K562 (cell line): Measurements from ENCODE around the gene MYH15. TPM values are rescaled to one million over a fixed set of nuclear protein-coding genes. Genes with fewer than 3 reads are reported as not detected.

Experiments used
- ATAC-seq: fragments of 200-7000 bp; cut with Tn5 transposase; 3 replicates; pipeline ENCODE4 v1.9.1; 2020; ENCODE audit warnings: moderate library complexity
- BruUV-seq: library from RNA; stranded (reverse); fragments of 400-500 nt; replicated peaks from 2 replicates; lab custom pipeline; 2021; lab: Mats Ljungman, UMichigan
- CTCF ChIA-PET: fragments of 300-600 bp; formaldehyde crosslinking; extraction: SDS; loops from one replicate; lab custom pipeline; 2021; ENCODE audit warnings: low intra/inter-chr PET ratio; lab: Yijun Ruan, JAX
- POLR2A ChIA-PET: fragments of 300-600, 350-650 bp; sonication (Branson Sonifier 250); formaldehyde crosslinking; extraction: SDS; loops from one replicate; lab custom pipeline; 2021; ENCODE audit warnings: antibody characterized with exemption, inconsistent platforms; lab: Yijun Ruan, JAX
- DNase-seq, 4 experiments: peaks; one replicate each; pipeline versions ENCODE4 v3.0.0 to v3.0.0-alpha.2; 2011 to 2018; ENCODE audit warnings: low spot score in 3 of 4, mixed read lengths in 3 of 4; ENCODE audit errors: extremely low read depth in 1 of 4
- FAIRE-seq: peaks from 2 replicates; lab custom pipeline; 2011; peaks lifted over from hg19 to GRCh38; lab: Jason Lieb, UNC
- H2AFZ ChIP-seq: 2 replicates; pipeline ENCODE4 v1.6.0; 2011; ENCODE audit warnings: low read depth, low read length, control low read depth, inconsistent platforms
- H3K27ac ChIP-seq: fragments of 200-600 bp; 3 replicates; pipeline ENCODE4 v1.8.0; 2011; ENCODE audit warnings: low read depth, mild to moderate bottlenecking, control low read depth, inconsistent platforms, low read length, moderate library complexity, mixed read lengths; ENCODE audit errors: extremely low read depth
- H3K27me3 ChIP-seq, 2 experiments: fragments of 300-600 bp in 1 of 2; 2 replicates in 1 of 2; 3 replicates in 1 of 2; pipeline versions ENCODE4 v1.6.0 to v1.8.0; 2011; ENCODE audit warnings: inconsistent platforms in 2 of 2, low read length in 2 of 2, mild to moderate bottlenecking in 1 of 2, mixed read lengths in 1 of 2, moderate library complexity in 1 of 2; ENCODE audit not compliant: control insufficient read depth in 2 of 2, insufficient read depth in 2 of 2
- H3K36me3 ChIP-seq: fragments of 300-600 bp; 3 replicates; pipeline ENCODE4 v1.8.0; 2011; ENCODE audit warnings: mild to moderate bottlenecking, low read length, inconsistent platforms; ENCODE audit not compliant: control insufficient read depth, insufficient read depth
- H3K4me1 ChIP-seq, 2 experiments: fragments of 200-600 bp in 1 of 2; replicated peaks in 1 of 2; 2 replicates in 1 of 2; 3 replicates in 1 of 2; pipeline versions ENCODE4 v1.5.1 to v1.8.0; 2011; ENCODE audit warnings: inconsistent platforms in 2 of 2, low read length in 2 of 2, mild to moderate bottlenecking in 1 of 2, mixed read lengths in 1 of 2, moderate library complexity in 1 of 2; ENCODE audit not compliant: control insufficient read depth in 2 of 2, insufficient read depth in 2 of 2
- H3K4me2 ChIP-seq: 2 replicates; pipeline ENCODE4 v1.6.1; 2011; ENCODE audit warnings: low read length, control low read depth, inconsistent platforms, mixed read lengths; ENCODE audit not compliant: insufficient read depth
- H3K4me3 ChIP-seq: fragments of 200-600 bp; sonication (generic), shearing (Covaris generic); 2 replicates; pipeline ENCODE4 v1.5.1; 2016; ENCODE audit warnings: control low read depth, inconsistent platforms
- H3K79me2 ChIP-seq: fragments of 200-600 bp; 3 replicates; pipeline ENCODE4 v1.8.0; 2011; ENCODE audit warnings: low read length, inconsistent platforms; ENCODE audit not compliant: control insufficient read depth, insufficient read depth
- H3K9ac ChIP-seq, 2 experiments: 2 replicates each; pipeline versions ENCODE4 v1.6.0 to v1.6.1; 2011; ENCODE audit warnings: low read depth in 2 of 2, low read length in 2 of 2, control low read depth in 1 of 2, inconsistent platforms in 1 of 2, mild to moderate bottlenecking in 1 of 2, mixed read lengths in 1 of 2; ENCODE audit not compliant: insufficient read depth in 1 of 2
- H3K9me1 ChIP-seq: one replicate; pipeline ENCODE4 v1.6.0; 2011; ENCODE audit warnings: inconsistent platforms, mild to moderate bottlenecking, low read length, moderate library complexity; ENCODE audit not compliant: control insufficient read depth, insufficient read depth
- H3K9me3 ChIP-seq: replicated peaks from 2 replicates; pipeline ENCODE4 v1.5.1; 2011; ENCODE audit warnings: low read depth, low read length, inconsistent platforms; ENCODE audit not compliant: control insufficient read depth, insufficient read depth
- H4K20me1 ChIP-seq: replicated peaks from 2 replicates; pipeline ENCODE4 v1.6.1; 2011; ENCODE audit warnings: low read length, inconsistent platforms, mixed read lengths; ENCODE audit not compliant: control insufficient read depth, insufficient read depth
- EP300 ChIP-seq: IDR thresholded peaks from 2 replicates; pipeline ENCODE4 v1.6.1; 2012; ENCODE audit warnings: low read length, improper control_type of control experiment
- HDAC2 ChIP-seq: fragments of 450-650 bp; IDR thresholded peaks from 2 replicates; pipeline ENCODE4 v1.6.1; 2016; ENCODE audit warnings: mild to moderate bottlenecking
- HMG20A ChIP-seq: fragments of 450-650 bp; formaldehyde crosslinking; conservative IDR thresholded peaks from 2 replicates; pipeline ENCODE4 v1.4.0; 2020; ENCODE audit warnings: mild to moderate bottlenecking, mixed read lengths
- KLF16 ChIP-seq: IDR thresholded peaks from 2 replicates; pipeline ENCODE4 v1.6.1; 2016; ENCODE audit warnings: antibody characterized with exemption
- MAFG ChIP-seq: fragments of 450-650 bp; conservative IDR thresholded peaks from 2 replicates; pipeline ENCODE4 v1.6.1; 2016; ENCODE audit warnings: missing genetic modification characterization, missing compliant biosample characterization
- PHF8 ChIP-seq: fragments of 200-600 bp; sonication (generic); IDR thresholded peaks from 2 replicates; pipeline ENCODE4 v1.6.1; 2012; ENCODE audit warnings: mixed run types, mild to moderate bottlenecking, inconsistent platforms, low read length, moderate library complexity, borderline replicate concordance
- RBM17 ChIP-seq: fragments of 200-400 bp; formaldehyde crosslinking; IDR thresholded peaks from 2 replicates; pipeline ENCODE4 v1.6.1; 2017; ENCODE audit warnings: low read depth, mild to moderate bottlenecking, low read length, borderline replicate concordance
- SAFB ChIP-seq: fragments of 200-400 bp; formaldehyde crosslinking; IDR thresholded peaks from 2 replicates; pipeline ENCODE4 v1.6.1; 2017; ENCODE audit warnings: low read depth, low read length, borderline replicate concordance
- TOE1 ChIP-seq, 2 experiments: fragments of 450-650 bp in 1 of 2; sonication (generic) in 1 of 2; formaldehyde crosslinking in 1 of 2; IDR thresholded peaks; 2 replicates each; pipeline versions ENCODE4 v1.7.1 to v1.8.0; 2016 to 2022; ENCODE audit warnings: borderline replicate concordance in 2 of 2, mild to moderate bottlenecking in 2 of 2, antibody characterized with exemption in 1 of 2, inconsistent platforms in 1 of 2, low read depth in 1 of 2, missing genetic modification reagents in 1 of 2, moderate library complexity in 1 of 2
- ZNF217 ChIP-seq: sonication (generic); formaldehyde crosslinking; IDR thresholded peaks from 2 replicates; pipeline ENCODE4 v1.8.0; 2022; ENCODE audit warnings: mild to moderate bottlenecking, missing genetic modification reagents
- WGBS: fragments of 100-300 bp; shearing (Covaris generic); methylation state at CpG from one replicate; pipeline ENCODE4 v1.1.6; 2016; ENCODE audit warnings: low coverage, mixed read lengths; ENCODE audit not compliant: insufficient coverage; ENCODE audit errors: missing lambda C conversion rate; 5-methylcytosine and 5-hydroxymethylcytosine counted together
- in situ Hi-C: fragments of 300-500 bp; cut with MboI; formaldehyde crosslinking; loops from 4 replicates; pipeline ENCODE4 v1.15.0; 2018; ENCODE audit warnings: inconsistent platforms, mixed read lengths
- intact Hi-C: fragments of 100-400 bp; cut with micrococcal nuclease; formaldehyde crosslinking; loops from 2 replicates; pipeline ENCODE4 v1.14.2; 2022
- polyA plus RNA-seq, 8 experiments: library from polyadenylated mRNA; depleted of rRNA in 4 of 8; stranded (reverse) in 5 of 8; unstranded in 3 of 8; fragments of >200 nt; fragmentation: Nextera tagmentation in 2 of 8; fragmentation: Illumina TruSeq in 1 of 8; extraction: Ambion mirVana in 2 of 8; extraction: Trizol in 1 of 8; gene quantifications; 2 replicates each; pipeline versions ENCODE4 v1.2.1 to v1.2.3, GENCODE V29; 2011 to 2014; ENCODE audit warnings: inconsistent platforms in 1 of 8, missing spikeins in 1 of 8
- total RNA-seq, 7 experiments: library from RNA; depleted of rRNA in 6 of 7; stranded (reverse); fragments of >200 nt in 6 of 7; fragmentation: Illumina TruSeq in 2 of 7; extraction: Trizol in 2 of 7; gene quantifications; 2 replicates each; pipeline versions ENCODE4 v1.2.1 to v1.2.3, GENCODE V29; 2011 to 2021; ENCODE audit warnings: low replicate concordance in 1 of 7
- TF ChIP-seq, protein P1 (sequence below): sonication (generic); formaldehyde crosslinking; IDR thresholded peaks from 2 replicates; pipeline ENCODE4 v1.8.1; 2023; ENCODE audit warnings: mild to moderate bottlenecking, missing genetic modification reagents
- TF ChIP-seq, protein P2 (sequence below): fragments of 250-450 bp; sonication (Bioruptor Pico); IDR thresholded peaks from 2 replicates; pipeline ENCODE4 v1.8.0; 2021; ENCODE audit warnings: moderate library complexity, mild to moderate bottlenecking, inconsistent platforms

MYH15 gene
- total and polyA plus RNA-seq, 9 of the 15 experiments (the other 6 are each of a cell fraction or from before 2014, with no cell fraction given): 0.03 to 0.29 (median 0.12) TPM

DNA sequence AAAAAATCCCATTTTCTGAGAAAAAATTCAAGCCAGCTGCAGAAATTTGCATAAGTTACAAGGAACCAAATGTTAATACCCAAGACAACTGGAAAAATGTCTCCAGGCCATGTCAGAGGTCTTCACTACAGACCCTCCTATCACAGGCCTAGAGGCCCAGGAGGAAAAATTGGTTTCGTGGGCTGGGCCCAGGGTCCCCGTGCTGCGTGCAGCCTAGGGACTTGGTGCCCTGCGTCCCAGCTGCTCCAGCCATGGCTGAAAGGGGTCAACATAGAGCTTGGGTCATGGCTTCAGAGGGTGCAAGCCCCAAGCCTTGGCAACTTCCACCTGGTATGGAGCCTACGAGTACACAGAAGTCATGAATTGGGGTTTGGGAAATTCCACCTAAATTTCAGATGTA is 78.0 kb downstream of the MYH15 start:
- Histone ChIP-seq H3K9me1 (no peaks in the 10 kb centered on the region), H3K79me2 (no peaks in the 10 kb centered on the region), H3K4me1 (no peaks in the 10 kb centered on the region), H3K9ac (no peak overlapping the region)
- FAIRE-seq: no peak
- no TSS peak for BruUV-seq
- intact Hi-C loops: no loop called here
- TF ChIP-seq KLF16: no peak
- no peak for TF ChIP-seq HDAC2
- TF ChIP-seq, protein P1, sequence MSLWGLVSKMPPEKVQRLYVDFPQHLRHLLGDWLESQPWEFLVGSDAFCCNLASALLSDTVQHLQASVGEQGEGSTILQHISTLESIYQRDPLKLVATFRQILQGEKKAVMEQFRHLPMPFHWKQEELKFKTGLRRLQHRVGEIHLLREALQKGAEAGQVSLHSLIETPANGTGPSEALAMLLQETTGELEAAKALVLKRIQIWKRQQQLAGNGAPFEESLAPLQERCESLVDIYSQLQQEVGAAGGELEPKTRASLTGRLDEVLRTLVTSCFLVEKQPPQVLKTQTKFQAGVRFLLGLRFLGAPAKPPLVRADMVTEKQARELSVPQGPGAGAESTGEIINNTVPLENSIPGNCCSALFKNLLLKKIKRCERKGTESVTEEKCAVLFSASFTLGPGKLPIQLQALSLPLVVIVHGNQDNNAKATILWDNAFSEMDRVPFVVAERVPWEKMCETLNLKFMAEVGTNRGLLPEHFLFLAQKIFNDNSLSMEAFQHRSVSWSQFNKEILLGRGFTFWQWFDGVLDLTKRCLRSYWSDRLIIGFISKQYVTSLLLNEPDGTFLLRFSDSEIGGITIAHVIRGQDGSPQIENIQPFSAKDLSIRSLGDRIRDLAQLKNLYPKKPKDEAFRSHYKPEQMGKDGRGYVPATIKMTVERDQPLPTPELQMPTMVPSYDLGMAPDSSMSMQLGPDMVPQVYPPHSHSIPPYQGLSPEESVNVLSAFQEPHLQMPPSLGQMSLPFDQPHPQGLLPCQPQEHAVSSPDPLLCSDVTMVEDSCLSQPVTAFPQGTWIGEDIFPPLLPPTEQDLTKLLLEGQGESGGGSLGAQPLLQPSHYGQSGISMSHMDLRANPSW: no peak
- TF ChIP-seq HMG20A (CRISPR knock-in tag): no peak
- no peak for TF ChIP-seq SAFB
- no peak for TF ChIP-seq EP300
- no peak for TF ChIP-seq MAFG (tag)
- TF ChIP-seq, protein P2, sequence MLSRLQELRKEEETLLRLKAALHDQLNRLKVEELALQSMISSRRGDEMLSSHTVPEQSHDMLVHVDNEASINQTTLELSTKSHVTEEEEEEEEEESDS (CRISPR knock-in tag): no peak
- no peak for TF ChIP-seq RBM17
- TF ChIP-seq TOE1 (IDR thresholded peaks at IDR 0.05; ENCODE audit: borderline replicate concordance): no peak
- no peak for TF ChIP-seq TOE1 (CRISPR knock-in tag; IDR thresholded peaks at IDR 0.05; ENCODE audit: borderline replicate concordance, low read depth)
- no peak for TF ChIP-seq PHF8
- TF ChIP-seq ZNF217 (CRISPR knock-in tag): no peak
- TF ChIP-seq, all 486 proteins: peak for 0
- ATAC-seq: no peak
- Histone ChIP-seq H3K36me3 (no peaks in the 10 kb centered on the region), H3K27me3 (no peaks in the 10 kb centered on the region), H3K4me3 (no peak overlapping the region), H2AFZ (no peak overlapping the region), H3K4me2 (no peak overlapping the region), H3K27ac (no peak overlapping the region), H4K20me1 (no peaks in the 10 kb centered on the region), H3K9me3 (no peaks in the 10 kb centered on the region)
- POLR2A ChIA-PET: no interaction called here
- 7% methylated on average over 4 of the region's 5 CpGs for WGBS
- no peak for DNase-seq
- CTCF ChIA-PET: no interaction called here
- in situ Hi-C loops: no loop called here
